ENCODE measurements around the gene AICDA.

AICDA gene

DNA sequence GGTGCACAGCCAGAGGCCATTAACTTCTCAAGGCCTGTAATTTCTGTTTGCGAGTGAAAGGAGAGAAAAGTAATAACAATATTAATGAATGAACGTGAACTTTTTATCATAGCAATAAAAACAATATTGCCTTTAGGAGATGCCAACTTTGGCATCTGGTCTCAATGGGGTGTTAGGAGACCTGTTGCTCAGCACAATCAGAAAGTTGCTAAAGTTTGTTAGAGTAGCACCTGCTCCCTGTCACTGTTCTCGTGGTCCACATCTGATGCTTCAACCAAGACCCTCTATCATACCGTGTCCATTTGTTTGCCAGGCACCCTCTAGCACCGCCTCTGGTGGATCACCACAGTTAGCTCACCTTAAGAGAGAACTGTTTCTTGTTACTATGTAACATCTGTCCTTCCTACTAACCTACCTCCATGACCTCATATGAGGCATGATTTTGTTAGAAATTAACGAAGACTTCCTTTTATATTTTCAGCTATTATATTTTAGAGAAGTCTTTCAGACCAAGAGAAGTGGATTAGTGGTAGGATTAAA is 59.5 kb downstream of the AICDA start:
- no peak for DNase-seq
